ENCODE measurements around the gene HMCN2. TPM values are rescaled to one million over a fixed set of nuclear protein-coding genes. Genes with fewer than 3 reads are reported as not detected.

The HMCN2 gene
- total RNA-seq, 2 donors from 2014 or later: 20.1 to 30.6 TPM

DNA sequence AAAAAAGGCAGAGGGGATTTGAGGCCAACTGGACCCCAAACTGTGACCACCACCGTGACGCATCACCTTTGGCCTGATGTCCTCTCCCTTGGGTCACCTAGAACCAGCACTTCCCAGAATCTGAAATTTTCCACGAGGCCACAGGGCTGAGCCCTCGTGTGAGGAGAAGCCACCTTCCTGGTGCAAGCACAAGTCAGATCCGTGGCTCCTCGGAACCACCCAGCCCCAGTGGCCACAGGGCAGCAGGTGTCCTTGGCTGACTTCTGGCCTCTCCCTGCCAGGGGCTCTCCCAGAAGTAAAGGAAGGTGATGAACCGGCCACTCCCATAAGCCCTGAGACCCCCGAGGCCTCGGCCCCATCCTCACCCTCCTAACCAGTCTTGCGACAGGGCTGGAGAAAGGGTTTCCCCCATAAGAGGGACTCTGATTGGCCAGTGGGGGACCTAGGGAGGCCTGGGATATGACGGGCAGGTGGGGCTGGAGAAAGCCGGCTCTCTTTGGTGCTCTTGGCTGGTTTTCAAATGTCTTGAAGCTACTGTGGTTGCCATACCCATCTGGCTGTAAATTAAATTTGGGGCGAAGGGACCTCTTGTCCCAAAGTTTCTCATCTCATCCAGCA is 20.9 kb upstream of the HMCN2 start:
- H3K27me3 ChIP-seq: no peaks in the 10 kb centered on the region
- intact Hi-C loops (cut with DNase I): loop anchor here (10.0 kb wide), 1 partner anchor 100 kb away; no protein-coding TSS in a partner anchor

GRCh38 chr9:130245474-130245873 is 20.1 kb upstream of the HMCN2 start:
- intact Hi-C loops (cut with DNase I): loop anchor here (10.0 kb wide), 1 partner anchor 99 kb away; no protein-coding TSS in a partner anchor

More for the DNA sequence above, 20.9 kb upstream of the HMCN2 start:
- no peak overlapping the region for H3K4me3 ChIP-seq
- H3K4me1 ChIP-seq: no peaks in the 10 kb centered on the region
- H3K9me3 ChIP-seq: no peaks in the 10 kb centered on the region
- no peak overlapping the region for H3K9ac ChIP-seq (ENCODE audit: low read depth in 2 of 2, low read length in 2 of 2)
- no peaks in the 10 kb centered on the region for H3K36me3 ChIP-seq
- H3K27ac ChIP-seq: no peak overlapping the region
- DNase-seq: no peak
- TF ChIP-seq, protein P1, sequence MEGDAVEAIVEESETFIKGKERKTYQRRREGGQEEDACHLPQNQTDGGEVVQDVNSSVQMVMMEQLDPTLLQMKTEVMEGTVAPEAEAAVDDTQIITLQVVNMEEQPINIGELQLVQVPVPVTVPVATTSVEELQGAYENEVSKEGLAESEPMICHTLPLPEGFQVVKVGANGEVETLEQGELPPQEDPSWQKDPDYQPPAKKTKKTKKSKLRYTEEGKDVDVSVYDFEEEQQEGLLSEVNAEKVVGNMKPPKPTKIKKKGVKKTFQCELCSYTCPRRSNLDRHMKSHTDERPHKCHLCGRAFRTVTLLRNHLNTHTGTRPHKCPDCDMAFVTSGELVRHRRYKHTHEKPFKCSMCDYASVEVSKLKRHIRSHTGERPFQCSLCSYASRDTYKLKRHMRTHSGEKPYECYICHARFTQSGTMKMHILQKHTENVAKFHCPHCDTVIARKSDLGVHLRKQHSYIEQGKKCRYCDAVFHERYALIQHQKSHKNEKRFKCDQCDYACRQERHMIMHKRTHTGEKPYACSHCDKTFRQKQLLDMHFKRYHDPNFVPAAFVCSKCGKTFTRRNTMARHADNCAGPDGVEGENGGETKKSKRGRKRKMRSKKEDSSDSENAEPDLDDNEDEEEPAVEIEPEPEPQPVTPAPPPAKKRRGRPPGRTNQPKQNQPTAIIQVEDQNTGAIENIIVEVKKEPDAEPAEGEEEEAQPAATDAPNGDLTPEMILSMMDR (IDR thresholded peaks at IDR 0.05): no peak

DNA sequence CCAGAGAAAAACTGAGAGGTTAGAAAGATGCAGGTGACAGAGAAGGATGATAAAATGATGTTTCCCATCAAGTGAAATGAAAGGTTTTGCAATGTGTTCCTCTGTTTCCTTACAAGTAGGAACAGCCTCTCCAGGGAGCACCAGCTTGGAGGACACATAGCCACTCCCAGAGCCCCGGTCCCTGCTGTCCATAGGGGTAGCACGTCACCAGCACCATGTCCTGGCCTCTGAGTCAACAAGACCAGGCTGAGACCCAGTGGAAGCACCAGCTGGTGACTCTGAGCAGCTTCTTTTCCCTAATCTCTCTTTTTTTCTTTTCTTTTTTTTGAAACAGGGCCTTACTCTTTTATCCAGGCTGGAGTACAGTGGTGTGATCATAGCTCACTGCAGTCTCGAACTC is 19.4 kb upstream of the HMCN2 start:
- Histone ChIP-seq H3K4me3 (no peak overlapping the region), H3K4me1 (no peaks in the 10 kb centered on the region), H3K9me3 (no peaks in the 10 kb centered on the region), H3K27me3 (no peaks in the 10 kb centered on the region), H3K36me3 (no peaks in the 10 kb centered on the region), H3K9ac (ENCODE audit: low read depth in 2 of 2, low read length in 2 of 2) (no peak overlapping the region), H3K27ac (no peak overlapping the region)
- intact Hi-C loops (cut with DNase I): loop anchor here (10.0 kb wide), 1 partner anchor 99 kb away; no protein-coding TSS in a partner anchor
- TF ChIP-seq, protein P1 (IDR thresholded peaks at IDR 0.05): no peak
- no peak for DNase-seq

More at GRCh38 chr9:130245474-130245873, 20.1 kb upstream of the HMCN2 start:
- Histone ChIP-seq H3K36me3 (no peaks in the 10 kb centered on the region), H3K9ac (ENCODE audit: low read depth in 2 of 2, low read length in 2 of 2) (no peak overlapping the region), H3K27ac (no peak overlapping the region), H3K4me3 (no peak overlapping the region), H3K9me3 (no peaks in the 10 kb centered on the region), H3K27me3 (no peaks in the 10 kb centered on the region), H3K4me1 (no peaks in the 10 kb centered on the region)
- DNase-seq: no peak
- TF ChIP-seq, protein P1 (IDR thresholded peaks at IDR 0.05): no peak

- intact Hi-C loops (cut with DNase I): no loop called here
- no peaks in the 10 kb centered on the region for H3K27me3 ChIP-seq
- DNase-seq: no peak
- no peak overlapping the region for H3K9ac ChIP-seq (ENCODE audit: low read depth in 2 of 2, low read length in 2 of 2)
- H3K9me3 ChIP-seq: no peaks in the 10 kb centered on the region
- no peak overlapping the region for H3K4me3 ChIP-seq
- H3K36me3 ChIP-seq: no peaks in the 10 kb centered on the region
- H3K4me1 ChIP-seq: no peaks in the 10 kb centered on the region
- no peak overlapping the region for H3K27ac ChIP-seq
- TF ChIP-seq, protein P1 (IDR thresholded peaks at IDR 0.05): no peak
Measured at GRCh38 chr9:130254747-130255630, 10.6 kb upstream of the HMCN2 start.

- Histone ChIP-seq H3K27me3 (no peaks in the 10 kb centered on the region), H3K36me3 (no peaks in the 10 kb centered on the region), H3K4me1 (no peaks in the 10 kb centered on the region), H3K4me3 (no peak overlapping the region), H3K9me3 (no peaks in the 10 kb centered on the region), H3K27ac (no peak overlapping the region), H3K9ac (ENCODE audit: low read depth in 2 of 2, low read length in 2 of 2) (no peak overlapping the region)
- DNase-seq: no peak
- TF ChIP-seq, protein P1 (IDR thresholded peaks at IDR 0.05): no peak
- intact Hi-C loops (cut with DNase I): no loop called here
Measured at GRCh38 chr9:130255631-130256134, 9.9 kb upstream of the HMCN2 start.
